ENCODE measurements around the gene RBM47.

- no peak for TF ChIP-seq TCF12 (IDR thresholded peaks at IDR 0.05; ENCODE audit: low read depth)
- TF ChIP-seq TAF1 (IDR thresholded peaks at IDR 0.05; ENCODE audit: low read depth) = no peak
- no peak for TF ChIP-seq REST (IDR thresholded peaks at IDR 0.05; ENCODE audit: low read depth)
- TF ChIP-seq CEBPB (IDR thresholded peaks at IDR 0.05) = no peak
- TF ChIP-seq USF1 (IDR thresholded peaks at IDR 0.05) = no peak
- TF ChIP-seq RAD21 (IDR thresholded peaks at IDR 0.05; ENCODE audit: low read depth) = no peak
- TF ChIP-seq TEAD4 (IDR thresholded peaks at IDR 0.05) = no peak
- no peak for TF ChIP-seq MAX (IDR thresholded peaks at IDR 0.05)
- TF ChIP-seq YY1 (IDR thresholded peaks at IDR 0.05; ENCODE audit: low read depth) = no peak
- no peak for TF ChIP-seq EGR1 (IDR thresholded peaks at IDR 0.05)
- no peak for TF ChIP-seq EP300 (IDR thresholded peaks at IDR 0.05; ENCODE audit: borderline replicate concordance)
- no peak for TF ChIP-seq CREB1 (IDR thresholded peaks at IDR 0.05; ENCODE audit: low read depth)
Measured at GRCh38 chr4:40493160-40493559, 136.5 kb downstream of the RBM47 start.
